GM18505 (cell line): ENCODE measurements around the gene TMEM272.

Experiments
- ATAC-seq: cut with Tn5 transposase; IDR thresholded peaks from one replicate; pipeline ENCODE4 v1.9.1; 2021; ENCODE audit not compliant: unreplicated experiment
- POLR2A ChIP-seq: IDR thresholded peaks from 4 replicates; pipeline ENCODE4 v1.6.1; 2011; ENCODE audit warnings: borderline replicate concordance; ENCODE audit not compliant: insufficient read depth, insufficient read length; ENCODE audit errors: extremely low read depth

TMEM272 gene, protein sequence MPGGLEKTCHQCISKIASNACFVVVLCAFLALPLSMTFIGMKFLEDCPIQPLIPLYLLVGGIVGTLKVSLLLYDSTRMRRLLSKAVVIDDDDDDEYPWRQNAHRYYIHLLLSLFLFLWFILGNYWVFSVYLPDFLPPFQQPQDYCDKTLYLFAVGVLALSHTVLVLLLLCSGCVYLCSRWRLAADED

DNA sequence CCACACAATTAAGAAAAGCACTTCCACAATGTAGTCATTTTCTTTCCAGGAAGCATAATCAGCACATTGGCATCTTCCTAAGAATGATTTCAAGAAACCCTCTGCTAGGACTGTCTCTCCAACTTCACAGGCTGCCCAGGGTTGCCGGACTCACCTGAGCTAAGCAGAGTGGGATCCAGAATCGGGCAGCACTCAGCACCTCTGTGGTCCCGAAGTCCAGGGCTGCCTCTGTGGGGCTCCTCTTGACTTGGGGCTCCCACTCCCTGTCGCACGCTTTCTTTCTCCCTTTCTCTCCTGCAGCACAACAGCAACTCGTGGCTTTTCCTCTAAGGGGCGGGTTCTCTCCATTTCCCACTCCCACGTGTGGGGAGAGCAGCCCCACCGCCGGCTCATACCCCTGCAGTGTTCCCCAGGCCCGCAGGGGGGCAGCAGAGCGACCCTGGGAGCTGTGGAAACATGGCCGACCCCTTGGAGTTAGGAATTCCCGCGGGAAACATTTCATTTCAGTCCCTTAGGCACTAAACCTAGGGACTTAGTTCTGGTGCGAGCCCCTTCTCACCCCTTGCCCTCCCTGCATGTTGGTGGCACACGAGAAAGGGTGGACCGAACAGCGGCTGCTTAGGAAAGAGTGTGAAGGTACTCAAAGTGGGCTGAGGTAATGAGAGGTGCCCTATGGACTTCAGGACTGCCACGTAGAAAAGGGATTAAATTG is at the start of gene TMEM272:
Gene TMEM272, minus strand, starts transcription at position 316 of the 712 bp plus-strand sequence. CDS start 6,647 bp downstream, outside the sequence.
- no peak for TF ChIP-seq POLR2A
- no peak for ATAC-seq

DNA sequence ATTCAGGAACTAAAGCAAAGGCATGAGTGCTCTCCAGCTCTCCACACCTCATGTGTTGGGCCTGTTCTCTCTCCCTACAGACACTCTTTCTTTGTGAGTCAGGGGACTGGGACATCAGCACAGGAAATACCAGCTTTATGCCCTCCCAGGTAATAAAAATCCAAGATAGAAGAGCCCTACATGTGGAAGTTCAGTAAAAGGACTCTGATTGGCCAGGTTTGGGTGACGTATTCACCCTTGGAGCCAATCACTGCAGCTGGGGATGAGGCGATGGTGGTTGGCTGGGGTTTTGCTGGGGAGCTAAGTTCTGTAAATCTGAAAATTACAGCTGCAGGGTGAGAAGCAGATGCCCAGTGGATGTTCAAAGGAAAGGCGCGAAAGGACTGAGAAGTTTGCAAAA is 49.3 kb upstream of the TMEM272 start:
- no peak for TF ChIP-seq POLR2A
- no peak for ATAC-seq

DNA sequence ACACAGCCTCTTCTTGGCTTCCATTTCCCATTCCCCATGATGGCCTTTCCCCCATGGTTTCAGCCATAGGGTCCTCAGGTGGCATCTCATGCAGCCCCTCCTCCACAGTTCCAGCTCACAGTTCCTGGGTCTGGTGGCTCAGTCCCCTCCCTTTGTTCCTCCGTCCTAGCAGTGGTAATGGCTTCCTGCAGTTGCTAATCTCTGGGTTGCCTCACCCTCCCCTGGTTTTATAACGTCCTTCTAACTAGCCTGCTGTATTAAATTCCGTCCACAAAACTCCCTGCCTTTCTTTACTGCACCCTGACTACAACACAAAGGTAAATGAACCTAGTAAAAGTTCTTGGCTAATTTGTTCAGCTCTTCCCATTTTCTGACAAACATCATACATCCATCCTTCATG is 47.7 kb upstream of the TMEM272 start:
- TF ChIP-seq POLR2A: no peak
- ATAC-seq: no peak

DNA sequence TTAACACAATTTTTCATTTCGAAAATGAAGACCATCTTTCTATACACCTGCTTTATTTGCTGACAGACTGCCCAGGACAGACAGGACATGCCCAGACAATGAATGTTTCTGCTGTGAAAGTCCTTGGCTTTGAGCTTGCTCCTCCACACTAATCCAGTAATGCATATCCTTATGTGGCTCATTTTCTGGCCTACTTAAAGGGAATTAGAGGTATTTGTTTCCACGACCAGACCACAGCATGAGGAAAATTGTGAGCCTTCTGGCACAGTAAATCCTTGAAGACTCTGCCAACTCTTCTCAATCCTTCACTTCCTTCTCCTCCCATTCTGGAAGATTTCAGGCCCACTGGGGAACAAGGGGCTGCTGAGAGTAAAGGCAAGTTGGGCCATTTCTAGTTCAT is 42.5 kb upstream of the TMEM272 start:
- TF ChIP-seq POLR2A: no peak

DNA sequence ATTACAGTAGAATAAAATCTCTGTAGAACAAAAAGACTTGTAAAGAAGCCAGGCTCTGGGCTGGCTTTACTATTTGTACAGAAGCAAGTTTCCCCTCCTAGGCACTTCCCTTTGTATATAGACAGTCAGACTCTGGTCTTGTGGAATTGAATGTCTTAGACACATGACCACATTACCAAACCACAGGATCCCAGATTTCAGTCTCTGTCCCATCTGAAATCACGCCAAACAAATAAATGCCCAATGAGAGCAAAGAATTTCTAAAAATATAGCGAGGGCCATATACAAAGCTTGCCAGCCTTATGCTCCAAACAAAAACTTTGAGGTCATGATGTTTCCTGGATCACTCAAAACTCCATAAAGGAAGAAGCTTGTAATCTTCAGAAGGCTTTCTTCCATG is 40.7 kb upstream of the TMEM272 start:
- ATAC-seq: no peak
- TF ChIP-seq POLR2A: no peak

More for the DNA sequence above, 42.5 kb upstream of the TMEM272 start:
- ATAC-seq: no peak

DNA sequence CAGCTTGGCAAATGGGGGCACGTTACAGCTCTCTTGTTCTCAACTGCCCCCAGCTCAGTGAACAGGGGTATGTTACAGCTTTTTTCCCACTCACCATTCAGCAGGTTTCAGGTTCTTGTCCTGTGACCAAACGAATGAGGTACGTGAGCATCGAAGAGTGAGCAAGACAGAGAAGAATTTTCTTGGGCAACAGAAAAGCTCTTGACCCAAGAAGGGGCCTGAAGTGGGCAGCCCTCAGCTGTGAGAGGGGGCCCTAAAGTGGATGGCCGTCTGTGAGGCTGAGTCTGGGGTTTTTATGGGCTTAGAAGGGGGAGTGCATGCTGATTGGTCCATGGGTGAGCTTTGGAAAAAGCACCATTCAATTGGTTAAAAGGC is 38.2 kb upstream of the TMEM272 start:
- ATAC-seq: no peak
- TF ChIP-seq POLR2A: no peak

DNA sequence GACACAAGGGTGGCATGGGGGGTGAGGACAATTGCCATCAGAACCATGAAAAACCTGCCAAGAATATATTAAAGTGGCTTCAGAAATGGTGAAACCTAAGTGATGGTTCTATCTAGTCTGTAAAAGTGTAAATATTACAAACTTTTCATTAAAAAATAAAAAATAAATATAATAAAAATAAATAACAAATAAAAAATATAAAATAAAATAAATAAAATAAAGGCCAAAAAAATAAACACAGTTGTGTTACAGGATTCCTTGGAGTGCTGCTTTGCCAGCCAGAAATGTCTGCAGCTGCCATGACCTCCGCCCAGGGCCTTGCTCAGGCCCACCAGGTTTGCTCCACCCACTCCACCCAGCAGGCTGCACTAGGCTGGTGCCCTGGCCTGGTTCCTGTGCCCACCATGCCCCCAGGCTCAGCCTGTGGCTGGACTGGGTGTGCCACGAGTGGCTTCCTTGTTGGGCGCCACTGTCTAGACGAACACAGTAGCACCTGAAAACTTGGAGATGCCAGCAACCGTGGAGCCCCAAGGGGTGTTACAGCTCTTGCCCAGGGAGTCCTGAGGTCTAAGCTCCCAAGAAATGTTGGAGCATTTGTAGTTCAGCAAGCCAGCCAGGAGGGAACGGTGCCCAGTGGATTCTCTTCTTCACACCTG is 37.7 kb upstream of the TMEM272 start:
- no peak for ATAC-seq
- TF ChIP-seq POLR2A: no peak

DNA sequence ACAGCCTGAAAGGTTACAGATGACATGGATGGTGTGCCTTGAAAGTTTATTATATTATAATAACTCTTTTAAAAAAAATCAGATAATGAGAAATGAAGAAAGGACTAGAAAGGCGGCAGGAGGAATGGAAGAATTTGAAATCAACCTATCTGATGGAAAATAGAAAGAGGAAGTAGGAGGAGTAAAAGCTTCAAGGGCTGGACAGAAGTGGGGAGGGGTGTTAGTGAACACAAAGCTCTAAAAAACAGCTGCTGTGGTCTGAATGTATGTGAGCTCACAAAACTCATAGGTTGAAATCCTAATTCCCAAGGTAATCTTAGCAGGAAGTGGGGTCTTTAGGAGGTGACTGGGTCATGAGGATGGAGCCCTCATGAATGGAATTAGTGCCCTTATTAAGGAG is 36.3 kb upstream of the TMEM272 start:
- no peak for ATAC-seq
- no peak for TF ChIP-seq POLR2A

DNA sequence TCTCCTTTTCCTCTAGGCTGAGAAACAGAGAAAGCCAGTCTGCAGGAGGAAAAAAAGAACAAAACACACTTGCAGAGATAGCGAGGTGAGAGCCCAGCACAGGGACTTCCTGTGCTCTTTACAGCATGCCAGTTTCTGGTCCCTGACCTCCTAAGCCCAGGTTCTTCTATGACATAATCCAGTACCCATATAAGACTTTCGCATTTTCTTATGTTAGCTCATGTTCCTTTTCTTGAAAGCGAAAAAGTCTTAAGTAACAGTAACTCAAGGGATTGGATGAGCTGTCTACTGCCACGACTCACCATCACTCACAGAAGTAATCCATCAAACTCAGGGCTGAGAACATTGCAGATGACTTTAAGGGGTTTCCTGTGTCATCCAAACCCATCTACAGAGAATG is 34.2 kb upstream of the TMEM272 start:
- no peak for ATAC-seq
- TF ChIP-seq POLR2A: no peak

DNA sequence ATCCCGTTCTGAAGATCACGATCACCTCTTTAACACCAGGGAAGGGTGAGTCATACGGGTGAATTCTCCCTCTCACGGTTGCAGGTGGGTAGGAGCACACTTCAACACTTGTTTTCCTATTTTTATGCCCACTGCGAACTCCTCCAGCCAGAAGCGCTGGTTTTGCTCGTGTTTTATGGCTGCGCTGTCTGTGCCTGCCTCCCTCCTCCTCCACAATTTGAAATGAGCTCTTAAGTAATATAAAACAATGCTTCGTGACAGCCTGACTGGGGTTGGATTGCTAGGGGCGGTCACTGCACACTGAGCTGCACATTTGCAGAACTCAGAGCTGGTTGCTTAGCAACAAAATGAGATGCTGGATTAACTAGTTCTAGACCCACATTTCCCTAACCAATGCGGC is 29.7 kb upstream of the TMEM272 start:
- no peak for ATAC-seq
- no peak for TF ChIP-seq POLR2A

DNA sequence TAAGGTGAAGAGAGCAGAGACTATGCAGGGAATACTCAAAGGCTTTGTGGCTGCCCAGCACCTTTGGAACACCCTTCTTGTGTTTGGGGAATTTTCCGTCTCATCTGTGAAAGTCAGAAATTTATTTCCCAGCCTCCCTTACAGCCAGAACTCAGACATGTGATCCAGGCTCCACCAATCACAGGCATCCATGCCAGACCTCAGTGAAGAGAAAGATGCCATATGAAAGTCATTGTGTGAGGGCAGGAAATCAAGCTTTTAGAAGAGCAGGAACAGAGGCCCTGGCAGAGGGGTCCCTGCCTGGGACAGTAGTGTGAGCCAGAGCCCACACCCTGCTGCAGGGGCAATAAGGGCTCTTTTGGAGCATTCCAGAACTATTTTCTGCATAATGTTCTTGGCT is 28.9 kb upstream of the TMEM272 start:
- TF ChIP-seq POLR2A: no peak
- ATAC-seq: no peak

DNA sequence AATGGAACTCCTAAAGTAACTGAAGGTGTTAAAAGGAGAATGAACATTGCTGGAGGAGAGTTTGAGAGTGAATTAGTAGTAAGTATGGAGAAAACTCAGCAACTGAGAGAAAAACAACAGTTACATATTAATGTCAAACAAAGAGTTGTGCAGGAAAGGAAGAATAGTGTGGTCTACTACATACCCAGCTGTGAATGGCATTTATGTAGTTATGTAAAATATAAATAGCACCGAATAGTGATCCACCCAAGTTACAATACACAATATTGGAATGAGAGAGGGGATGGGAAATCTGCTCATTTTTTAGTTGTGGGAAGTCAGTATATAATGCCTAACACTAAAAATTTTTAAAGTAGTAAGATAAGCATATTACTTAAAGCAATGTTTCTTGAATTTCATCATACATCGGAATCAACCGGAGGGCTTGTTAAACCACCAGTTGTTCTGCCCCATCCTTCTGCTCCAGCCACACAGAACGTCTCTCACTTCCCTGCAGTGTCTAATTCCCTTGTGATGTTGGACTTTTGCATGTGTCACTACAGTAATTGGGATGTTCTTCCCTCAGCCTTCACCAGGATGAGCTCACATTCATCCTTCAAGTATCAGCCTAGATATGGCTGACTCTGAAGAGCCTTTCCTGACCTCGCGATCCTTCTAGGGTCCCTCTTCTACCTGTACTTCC is 28.3 kb upstream of the TMEM272 start:
- no peak for ATAC-seq
- no peak for TF ChIP-seq POLR2A

DNA sequence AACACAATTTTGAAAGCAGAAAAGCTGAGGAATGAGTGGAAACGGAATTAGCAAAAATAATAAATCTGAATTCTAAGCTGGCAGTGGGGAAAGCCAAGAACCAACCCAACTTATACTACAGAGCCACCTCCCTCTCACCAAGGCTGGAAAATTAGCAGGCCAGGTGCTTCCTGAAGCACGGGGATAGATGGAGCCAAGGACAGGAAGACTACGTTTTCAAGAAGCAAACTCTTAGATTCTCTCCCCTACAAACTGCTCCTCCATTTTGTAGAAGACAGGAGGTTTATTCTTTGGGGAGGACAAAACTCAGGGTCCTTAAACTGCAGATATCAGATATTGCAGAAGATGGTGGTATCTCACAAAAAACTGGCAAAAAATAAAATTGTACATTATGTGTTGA is 25.6 kb upstream of the TMEM272 start:
- no peak for ATAC-seq
- no peak for TF ChIP-seq POLR2A
